Nephron progenitor cell (in vitro differentiated cells): ENCODE results near the gene GABRG3.

Experiments used
- DNase-seq: peaks from one replicate; pipeline ENCODE4 v3.0.0; 2021
- H3K27ac Mint-ChIP-seq: 2 replicates; pipeline ENCODE4 v1.8.0; 2021; ENCODE audit warnings: mild to moderate bottlenecking, moderate library complexity, mixed read lengths
- H3K27me3 Mint-ChIP-seq: 2 replicates; pipeline ENCODE4 v1.8.0; 2021; ENCODE audit warnings: mild to moderate bottlenecking, low read depth, mixed read lengths; ENCODE audit not compliant: poor library complexity
- H3K36me3 Mint-ChIP-seq: 2 replicates; pipeline ENCODE4 v1.8.0; 2021; ENCODE audit warnings: low read depth, mixed read lengths
- H3K4me1 Mint-ChIP-seq: 2 replicates; pipeline ENCODE4 v1.8.0; 2021; ENCODE audit warnings: mixed read lengths
- H3K4me3 Mint-ChIP-seq: 2 replicates; pipeline ENCODE4 v1.8.0; 2021; ENCODE audit warnings: mild to moderate bottlenecking, moderate library complexity, mixed read lengths
- H3K9me3 Mint-ChIP-seq: 2 replicates; pipeline ENCODE4 v1.8.0; 2021; ENCODE audit warnings: mild to moderate bottlenecking, moderate library complexity, mixed read lengths
- TF ChIP-seq, protein P1 (sequence below): fragments of 200-600 bp; sonication (generic); IDR thresholded peaks from 2 replicates; pipeline ENCODE4 v1.5.0; 2021; ENCODE audit warnings: antibody characterized with exemption

GABRG3 gene

DNA sequence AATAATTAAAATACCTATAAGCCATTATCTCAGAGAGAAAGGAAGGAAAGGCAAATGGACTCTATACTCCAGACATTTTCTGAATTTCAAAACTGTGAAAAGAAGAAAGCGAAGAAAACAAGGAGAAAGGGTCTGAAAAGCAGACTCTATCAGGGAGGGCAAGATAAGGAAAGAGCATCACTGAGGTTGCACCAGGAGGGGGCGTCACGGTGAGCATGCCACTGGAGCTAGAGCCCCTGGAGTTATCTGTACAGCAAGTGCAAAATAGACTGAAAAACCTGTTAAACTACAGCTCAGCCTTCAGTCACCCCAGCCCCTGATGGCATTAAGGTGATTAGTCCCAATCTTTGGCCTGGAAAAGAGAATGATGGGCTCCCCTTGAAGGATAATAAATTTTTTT lies 514.3 kb downstream of the GABRG3 start:
- TF ChIP-seq, protein P1, sequence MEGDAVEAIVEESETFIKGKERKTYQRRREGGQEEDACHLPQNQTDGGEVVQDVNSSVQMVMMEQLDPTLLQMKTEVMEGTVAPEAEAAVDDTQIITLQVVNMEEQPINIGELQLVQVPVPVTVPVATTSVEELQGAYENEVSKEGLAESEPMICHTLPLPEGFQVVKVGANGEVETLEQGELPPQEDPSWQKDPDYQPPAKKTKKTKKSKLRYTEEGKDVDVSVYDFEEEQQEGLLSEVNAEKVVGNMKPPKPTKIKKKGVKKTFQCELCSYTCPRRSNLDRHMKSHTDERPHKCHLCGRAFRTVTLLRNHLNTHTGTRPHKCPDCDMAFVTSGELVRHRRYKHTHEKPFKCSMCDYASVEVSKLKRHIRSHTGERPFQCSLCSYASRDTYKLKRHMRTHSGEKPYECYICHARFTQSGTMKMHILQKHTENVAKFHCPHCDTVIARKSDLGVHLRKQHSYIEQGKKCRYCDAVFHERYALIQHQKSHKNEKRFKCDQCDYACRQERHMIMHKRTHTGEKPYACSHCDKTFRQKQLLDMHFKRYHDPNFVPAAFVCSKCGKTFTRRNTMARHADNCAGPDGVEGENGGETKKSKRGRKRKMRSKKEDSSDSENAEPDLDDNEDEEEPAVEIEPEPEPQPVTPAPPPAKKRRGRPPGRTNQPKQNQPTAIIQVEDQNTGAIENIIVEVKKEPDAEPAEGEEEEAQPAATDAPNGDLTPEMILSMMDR: no peak
- Mint-ChIP-seq H3K4me3 (no peak overlapping the region), H3K27ac (no peak overlapping the region), H3K9me3 (no peaks in the 10 kb centered on the region), H3K36me3 (no peaks in the 10 kb centered on the region), H3K27me3 (no peaks in the 10 kb centered on the region), H3K4me1 (no peaks in the 10 kb centered on the region)
- no peak for DNase-seq

DNA sequence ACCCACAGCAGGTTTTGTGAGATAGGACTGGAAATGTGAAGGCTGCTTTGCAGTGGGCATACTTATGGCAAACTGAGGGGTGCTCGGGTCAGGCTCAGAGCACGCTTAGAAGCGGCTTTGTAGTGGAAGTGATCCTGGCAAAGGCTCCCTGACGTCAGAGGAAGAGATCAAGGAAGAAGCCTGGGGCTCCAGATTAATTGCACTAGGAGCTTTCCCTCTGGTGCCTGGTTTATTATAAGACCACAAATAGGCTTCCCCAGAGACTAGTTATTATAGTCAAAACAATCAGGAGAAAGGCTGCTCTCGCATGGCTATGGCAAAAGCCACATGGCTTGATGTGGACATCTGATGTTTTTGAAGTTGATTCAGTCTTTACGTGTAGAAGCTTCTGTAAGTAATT lies 515.1 kb downstream of the GABRG3 start:
- H3K27me3 Mint-ChIP-seq: no peaks in the 10 kb centered on the region
- H3K36me3 Mint-ChIP-seq: no peaks in the 10 kb centered on the region
- no peak for DNase-seq
- no peaks in the 10 kb centered on the region for H3K9me3 Mint-ChIP-seq
- no peak overlapping the region for H3K27ac Mint-ChIP-seq
- H3K4me3 Mint-ChIP-seq: no peak overlapping the region
- TF ChIP-seq, protein P1: no peak
- H3K4me1 Mint-ChIP-seq: no peaks in the 10 kb centered on the region

DNA sequence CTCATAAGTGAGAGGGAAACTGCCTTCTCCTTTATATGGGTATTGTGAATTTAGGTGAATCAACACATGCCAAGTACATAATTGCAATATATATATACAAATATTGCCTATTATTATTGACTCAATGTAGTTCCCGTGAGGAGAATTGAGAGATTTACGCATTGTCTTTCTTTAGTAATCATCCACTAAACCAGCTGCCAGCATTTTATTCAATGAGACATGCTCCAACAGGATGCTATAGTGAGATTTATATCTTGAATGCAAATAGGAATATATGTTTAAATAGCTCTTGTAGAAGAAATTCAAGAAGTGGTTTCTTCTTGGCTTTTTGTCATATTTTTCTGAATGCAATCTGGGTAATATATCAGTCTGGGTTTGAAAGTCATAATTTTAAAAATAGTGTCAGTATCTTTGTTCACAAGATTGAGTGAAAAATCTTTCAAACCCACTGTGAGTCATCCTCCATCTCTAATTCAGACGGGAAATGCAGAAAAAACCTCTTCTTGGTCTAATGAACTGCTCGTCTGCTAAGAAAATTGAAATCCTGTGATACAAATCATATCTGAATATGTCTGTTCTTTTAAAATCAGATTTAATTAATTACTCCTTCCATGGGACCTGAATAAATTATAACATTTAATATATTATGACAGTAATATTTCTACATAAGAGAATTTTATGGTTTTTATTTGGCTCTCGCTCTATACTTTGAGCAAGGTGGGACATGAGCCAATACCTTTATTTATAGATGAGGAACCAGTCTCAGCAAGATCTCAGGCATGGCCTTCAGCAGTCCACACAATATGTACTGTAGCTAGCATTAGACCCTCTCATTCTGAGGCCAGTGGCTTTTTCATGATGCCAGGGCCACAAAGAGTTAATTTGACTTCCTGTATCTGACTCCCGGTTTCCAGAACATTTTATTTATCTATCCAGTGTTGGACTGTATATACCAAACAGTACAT lies 516.0 kb downstream of the GABRG3 start:
- H3K27me3 Mint-ChIP-seq: no peaks in the 10 kb centered on the region
- no peak overlapping the region for H3K27ac Mint-ChIP-seq
- no peak for DNase-seq
- peaks cover 3% of the 10 kb centered on the region for H3K4me1 Mint-ChIP-seq
- H3K9me3 Mint-ChIP-seq: no peaks in the 10 kb centered on the region
- H3K4me3 Mint-ChIP-seq: no peak overlapping the region
- TF ChIP-seq, protein P1: no peak
- no peaks in the 10 kb centered on the region for H3K36me3 Mint-ChIP-seq

DNA sequence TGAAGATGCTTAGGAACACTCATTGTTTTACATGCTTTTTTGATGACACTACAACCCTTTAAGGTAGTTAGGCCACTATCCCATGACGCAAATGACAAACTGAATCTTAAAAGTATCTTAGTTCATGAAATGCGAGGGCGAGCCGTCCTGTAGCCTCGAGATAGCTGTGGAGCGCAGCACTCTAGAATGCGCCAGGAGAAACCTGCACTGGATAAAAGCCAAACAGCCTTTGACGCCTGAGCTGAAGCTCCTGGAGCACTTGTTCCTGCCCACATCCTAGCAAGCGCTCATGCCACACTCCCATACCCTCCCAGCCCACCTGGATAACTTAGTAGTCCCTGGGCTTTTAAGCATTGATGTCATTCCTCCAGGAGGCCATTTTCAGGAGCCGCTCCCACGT lies 516.9 kb downstream of the GABRG3 start:
- no peaks in the 10 kb centered on the region for H3K36me3 Mint-ChIP-seq
- TF ChIP-seq, protein P1: no peak
- no peak overlapping the region for H3K27ac Mint-ChIP-seq
- H3K4me3 Mint-ChIP-seq: no peak overlapping the region
- H3K9me3 Mint-ChIP-seq: no peaks in the 10 kb centered on the region
- DNase-seq: no peak
- H3K27me3 Mint-ChIP-seq: no peaks in the 10 kb centered on the region
- peaks cover 3% of the 10 kb centered on the region for H3K4me1 Mint-ChIP-seq

DNA sequence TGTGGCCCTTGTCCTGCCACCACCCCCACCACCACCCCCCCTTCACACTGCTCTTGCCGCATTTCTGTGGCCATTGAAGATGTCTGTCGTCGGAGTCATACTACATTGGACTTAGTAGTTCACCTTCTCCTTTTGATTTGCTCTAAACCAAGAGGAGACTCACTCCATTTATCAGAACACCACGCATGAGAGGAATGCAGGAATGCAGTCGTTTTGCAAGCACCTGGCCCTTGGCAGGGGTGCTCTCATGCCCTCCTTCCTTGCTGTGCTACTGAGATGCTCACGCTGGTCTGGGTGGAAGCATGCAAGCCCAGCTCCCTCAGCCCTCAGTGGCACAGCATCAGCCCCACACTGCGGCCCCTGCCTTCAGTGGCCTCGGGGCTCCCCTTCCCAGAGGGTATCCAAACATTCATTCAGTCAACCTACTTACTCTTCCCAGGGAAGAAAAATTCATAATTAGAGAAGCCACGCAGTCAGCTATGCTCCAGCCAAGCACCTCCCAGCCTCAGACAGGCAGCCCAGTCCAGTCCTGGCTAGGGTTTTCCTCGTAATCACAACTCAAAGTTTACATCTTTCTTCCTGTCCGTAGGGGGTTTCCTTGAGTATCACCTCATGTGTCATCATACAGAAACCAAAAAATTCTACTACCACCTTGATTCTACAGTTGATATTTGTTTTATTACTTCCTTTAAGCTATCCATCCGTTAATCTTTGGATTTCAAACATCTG lies 520.0 kb downstream of the GABRG3 start:
- H3K36me3 Mint-ChIP-seq: no peaks in the 10 kb centered on the region
- peak; percentile 6 for DNase-seq
- no peak overlapping the region for H3K4me3 Mint-ChIP-seq
- no peaks in the 10 kb centered on the region for H3K27me3 Mint-ChIP-seq
- H3K27ac Mint-ChIP-seq: no peak overlapping the region
- H3K4me1 Mint-ChIP-seq: peaks cover 6% of the 10 kb centered on the region
- TF ChIP-seq, protein P1: no peak
- H3K9me3 Mint-ChIP-seq: no peaks in the 10 kb centered on the region
